ENCODE data around the gene BACH2.

Gene BACH2

DNA sequence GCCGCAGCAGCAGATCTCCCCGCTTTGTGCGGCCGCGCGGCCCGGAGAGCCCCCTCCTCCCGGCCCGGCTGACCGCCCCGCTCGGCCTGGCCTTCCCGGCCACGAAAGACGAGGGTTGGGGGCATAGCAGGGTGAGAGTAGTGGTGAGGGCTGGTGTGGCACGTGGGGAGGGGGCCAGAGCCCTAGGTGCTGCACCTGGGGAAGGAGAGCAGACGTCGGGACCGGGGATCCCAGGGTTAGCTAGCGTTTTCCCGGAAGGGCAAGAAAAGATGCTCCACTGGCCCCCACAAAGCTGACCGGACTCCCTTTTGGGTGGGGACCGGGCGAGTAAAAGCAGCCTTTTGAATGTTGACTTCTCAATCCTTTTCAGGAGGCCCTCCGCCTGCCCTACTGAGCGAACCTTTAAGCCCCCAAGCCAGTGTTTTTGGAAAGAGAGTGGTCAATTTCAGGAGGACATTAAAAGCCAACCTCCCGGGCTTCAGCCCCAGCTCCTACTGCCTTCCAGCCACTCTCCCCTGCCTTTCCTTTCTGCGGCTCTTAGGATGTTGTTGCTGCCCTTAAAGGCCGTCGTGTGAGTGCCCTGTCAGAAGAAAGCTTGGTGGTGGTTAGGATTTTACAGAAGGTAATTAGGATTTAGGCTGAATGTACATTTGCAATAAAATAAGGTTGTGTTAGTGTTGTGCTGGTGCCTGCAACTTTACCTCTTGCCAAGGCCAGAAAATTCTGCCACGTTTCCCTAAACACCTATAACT, 648 bp upstream of the BACH2 start:
- in situ Hi-C loops (cut with HindIII; ENCODE audit: low sequenced_read_pairs), result no loop called here
- H3K4me3 ChIP-seq (ENCODE audit: low read depth, low read length), result peak overlapping the region; percentile 64
- no peak for DNase-seq (ENCODE audit: low read depth, low spot score)

GRCh38 chr6:90295854-90296340, 746 bp downstream of the BACH2 start:
- in situ Hi-C loops (cut with HindIII; ENCODE audit: low sequenced_read_pairs), result no loop called here
- peak overlapping the region; percentile 64 for H3K4me3 ChIP-seq (ENCODE audit: low read depth, low read length)
- TF ChIP-seq, protein P1, sequence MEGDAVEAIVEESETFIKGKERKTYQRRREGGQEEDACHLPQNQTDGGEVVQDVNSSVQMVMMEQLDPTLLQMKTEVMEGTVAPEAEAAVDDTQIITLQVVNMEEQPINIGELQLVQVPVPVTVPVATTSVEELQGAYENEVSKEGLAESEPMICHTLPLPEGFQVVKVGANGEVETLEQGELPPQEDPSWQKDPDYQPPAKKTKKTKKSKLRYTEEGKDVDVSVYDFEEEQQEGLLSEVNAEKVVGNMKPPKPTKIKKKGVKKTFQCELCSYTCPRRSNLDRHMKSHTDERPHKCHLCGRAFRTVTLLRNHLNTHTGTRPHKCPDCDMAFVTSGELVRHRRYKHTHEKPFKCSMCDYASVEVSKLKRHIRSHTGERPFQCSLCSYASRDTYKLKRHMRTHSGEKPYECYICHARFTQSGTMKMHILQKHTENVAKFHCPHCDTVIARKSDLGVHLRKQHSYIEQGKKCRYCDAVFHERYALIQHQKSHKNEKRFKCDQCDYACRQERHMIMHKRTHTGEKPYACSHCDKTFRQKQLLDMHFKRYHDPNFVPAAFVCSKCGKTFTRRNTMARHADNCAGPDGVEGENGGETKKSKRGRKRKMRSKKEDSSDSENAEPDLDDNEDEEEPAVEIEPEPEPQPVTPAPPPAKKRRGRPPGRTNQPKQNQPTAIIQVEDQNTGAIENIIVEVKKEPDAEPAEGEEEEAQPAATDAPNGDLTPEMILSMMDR (IDR thresholded peaks at IDR 0.05; ENCODE audit: low read depth, low read length), result no peak
- DNase-seq (ENCODE audit: low read depth, low spot score), result peak; percentile 70

More for the DNA sequence above, 648 bp upstream of the BACH2 start:
- TF ChIP-seq, protein P1 (IDR thresholded peaks at IDR 0.05; ENCODE audit: low read depth, low read length), result no peak

DNA sequence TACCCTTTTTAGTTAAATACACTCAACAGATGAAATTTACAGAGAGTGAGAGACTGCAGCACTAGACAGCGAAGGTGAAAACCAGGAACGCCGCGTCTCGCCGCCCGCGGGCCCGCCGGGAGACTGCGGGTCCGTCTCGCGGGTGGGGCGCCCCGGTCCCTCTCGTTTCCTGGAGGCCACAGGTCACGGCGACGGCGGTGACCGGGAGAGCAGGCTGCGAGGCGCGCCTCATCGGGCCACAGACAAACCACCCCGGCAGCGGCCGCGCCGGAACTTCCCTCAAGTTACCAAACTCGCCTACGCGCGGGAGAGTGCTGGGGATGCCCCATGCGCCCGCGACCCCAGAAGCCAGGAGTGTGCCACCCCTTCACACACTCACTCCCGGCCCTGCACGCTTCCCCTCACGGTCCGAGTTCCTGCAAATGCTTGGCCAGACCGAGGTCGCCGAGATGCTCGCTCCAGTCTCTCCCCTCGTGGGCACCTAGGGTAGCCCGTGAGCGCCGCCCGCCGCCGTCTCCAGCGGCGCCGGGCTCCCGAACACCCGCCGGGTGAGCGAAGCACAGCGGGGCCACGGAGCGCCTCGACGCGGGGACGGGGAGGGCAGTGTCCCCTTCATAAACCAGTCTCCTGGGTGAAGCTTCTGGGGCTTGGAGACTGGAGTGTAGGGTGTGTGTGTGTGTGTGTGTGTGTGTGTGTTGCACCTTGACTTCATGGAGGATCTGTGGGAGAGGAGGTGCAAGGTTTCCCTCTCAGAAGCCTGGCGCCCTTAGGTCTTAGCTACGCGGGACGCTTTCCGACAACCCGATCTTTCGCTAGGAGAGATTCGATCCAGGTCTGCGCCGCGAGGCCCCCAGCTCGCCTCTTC, 1.4 kb downstream of the BACH2 start:
- in situ Hi-C loops (cut with HindIII; ENCODE audit: low sequenced_read_pairs), result no loop called here

GRCh38 chr6:90294614-90294988, 2.0 kb downstream of the BACH2 start:
- peak overlapping the region; percentile 64 for H3K4me3 ChIP-seq (ENCODE audit: low read depth, low read length)
- DNase-seq (ENCODE audit: low read depth, low spot score), result peak; percentile 25
- TF ChIP-seq, protein P1 (IDR thresholded peaks at IDR 0.05; ENCODE audit: low read depth, low read length), result no peak
- in situ Hi-C loops (cut with HindIII; ENCODE audit: low sequenced_read_pairs), result no loop called here

More for the DNA sequence above, 1.4 kb downstream of the BACH2 start:
- TF ChIP-seq, protein P1 (IDR thresholded peaks at IDR 0.05; ENCODE audit: low read depth, low read length), result peak; percentile 24
- DNase-seq (ENCODE audit: low read depth, low spot score), result peak; percentile 53
- peak overlapping the region; percentile 64 for H3K4me3 ChIP-seq (ENCODE audit: low read depth, low read length)

- no peak for DNase-seq (ENCODE audit: low read depth, low spot score)
- TF ChIP-seq, protein P1 (IDR thresholded peaks at IDR 0.05; ENCODE audit: low read depth, low read length), result no peak
- no peak overlapping the region for H3K4me3 ChIP-seq (ENCODE audit: low read depth, low read length)
- in situ Hi-C loops (cut with HindIII; ENCODE audit: low sequenced_read_pairs), result no loop called here
These were observed 2.6 kb downstream of the BACH2 start for GRCh38 chr6:90294008-90294511.

GRCh38 chr6:90293319-90293953, 3.2 kb downstream of the BACH2 start:
- DNase-seq (ENCODE audit: low read depth, low spot score), result no peak
- in situ Hi-C loops (cut with HindIII; ENCODE audit: low sequenced_read_pairs), result no loop called here
- no peak overlapping the region for H3K4me3 ChIP-seq (ENCODE audit: low read depth, low read length)
- TF ChIP-seq, protein P1 (IDR thresholded peaks at IDR 0.05; ENCODE audit: low read depth, low read length), result no peak
